GM19240 (cell line): ENCODE data around the gene MCOLN1.
A peak's percentile ranks its signal among the peaks of the same experiment; 100 is the strongest.
"Not testable (repeated sequence)": the region's sequence is repeated elsewhere in the genome, so short reads cannot be mapped to it uniquely, and the experiment has no call there.

Experiments used
- DNase-seq: peaks from one replicate; pipeline ENCODE4 v3.0.0; 2011; ENCODE audit warnings: low spot score; ENCODE audit not compliant: insufficient read length

MCOLN1 gene

GRCh38 chr19:7524992-7525739 is 2.7 kb downstream of the MCOLN1 start:
- no peak for DNase-seq

- DNase-seq, result no peak
These were observed 3.9 kb downstream of the MCOLN1 start for GRCh38 chr19:7526059-7526929.

GRCh38 chr19:7527516-7528191 is 5.2 kb downstream of the MCOLN1 start:
- DNase-seq, result no peak

GRCh38 chr19:7528192-7528519 is 5.7 kb downstream of the MCOLN1 start:
- no peak for DNase-seq

- DNase-seq, result no peak
These were observed 6.3 kb downstream of the MCOLN1 start for GRCh38 chr19:7528522-7529245.

GRCh38 chr19:7529246-7529600 is 6.8 kb downstream of the MCOLN1 start:
- no peak for DNase-seq

- DNase-seq, result no peak
These were observed 7.4 kb downstream of the MCOLN1 start for GRCh38 chr19:7529610-7530490.

GRCh38 chr19:7533281-7533885 is 11.0 kb downstream of the MCOLN1 start:
- no peak for DNase-seq

GRCh38 chr19:7533925-7534480 is 11.6 kb downstream of the MCOLN1 start:
- DNase-seq, result peak; percentile 97

GRCh38 chr19:7534531-7535046 is 12.2 kb downstream of the MCOLN1 start:
- DNase-seq, result no peak

- DNase-seq, result peak; percentile 99
These were observed 12.9 kb downstream of the MCOLN1 start, which contains the start of gene PNPLA6 for GRCh38 chr19:7535047-7535997. TSS of gene PNPLA6 (plus strand) at chr19:7535717. CDS start at chr19:7535789, 72 bp downstream.

GRCh38 chr19:7535998-7536695 is 13.7 kb downstream of the MCOLN1 start:
- DNase-seq, result peak; percentile 39

GRCh38 chr19:7538990-7539389 is 16.6 kb downstream of the MCOLN1 start:
- not testable (repeated sequence) for DNase-seq

- DNase-seq, result no peak
These were observed 17.5 kb downstream of the MCOLN1 start for GRCh38 chr19:7539827-7540425.

GRCh38 chr19:7540761-7541474 is 18.5 kb downstream of the MCOLN1 start:
- no peak for DNase-seq

- DNase-seq, result no peak
These were observed 19.0 kb downstream of the MCOLN1 start for GRCh38 chr19:7541475-7541824.
